Measurements from ENCODE around the gene KRT85.

Gene KRT85

DNA sequence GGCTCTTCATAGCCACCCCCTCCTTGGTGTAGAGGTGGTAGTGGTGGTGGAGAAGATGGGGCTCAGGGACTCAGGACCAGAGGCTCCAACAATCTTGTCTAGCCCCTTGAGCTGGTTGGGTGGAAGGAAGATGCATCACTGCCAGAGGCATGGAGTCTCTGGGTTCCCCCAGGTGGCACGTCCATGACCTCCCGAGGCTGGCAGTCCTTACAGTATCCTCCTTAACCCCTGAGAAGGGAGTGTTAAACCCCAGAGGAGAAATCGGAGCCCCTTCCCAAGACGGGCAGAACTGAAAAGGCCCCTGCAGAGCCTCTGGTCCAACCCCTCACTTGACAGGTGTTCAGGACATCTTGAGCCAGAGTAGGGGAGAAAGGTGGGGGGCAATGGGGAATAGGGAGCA is 55.2 kb downstream of the KRT85 start:
- TF ChIP-seq EZH2phosphoT487 (IDR thresholded peaks at IDR 0.05; ENCODE audit: low read length) (no peak), EZH2 (optimal IDR thresholded peaks at IDR 0.05; ENCODE audit: low read depth, low read length) (no peak)
- TF ChIP-seq, protein P1, sequence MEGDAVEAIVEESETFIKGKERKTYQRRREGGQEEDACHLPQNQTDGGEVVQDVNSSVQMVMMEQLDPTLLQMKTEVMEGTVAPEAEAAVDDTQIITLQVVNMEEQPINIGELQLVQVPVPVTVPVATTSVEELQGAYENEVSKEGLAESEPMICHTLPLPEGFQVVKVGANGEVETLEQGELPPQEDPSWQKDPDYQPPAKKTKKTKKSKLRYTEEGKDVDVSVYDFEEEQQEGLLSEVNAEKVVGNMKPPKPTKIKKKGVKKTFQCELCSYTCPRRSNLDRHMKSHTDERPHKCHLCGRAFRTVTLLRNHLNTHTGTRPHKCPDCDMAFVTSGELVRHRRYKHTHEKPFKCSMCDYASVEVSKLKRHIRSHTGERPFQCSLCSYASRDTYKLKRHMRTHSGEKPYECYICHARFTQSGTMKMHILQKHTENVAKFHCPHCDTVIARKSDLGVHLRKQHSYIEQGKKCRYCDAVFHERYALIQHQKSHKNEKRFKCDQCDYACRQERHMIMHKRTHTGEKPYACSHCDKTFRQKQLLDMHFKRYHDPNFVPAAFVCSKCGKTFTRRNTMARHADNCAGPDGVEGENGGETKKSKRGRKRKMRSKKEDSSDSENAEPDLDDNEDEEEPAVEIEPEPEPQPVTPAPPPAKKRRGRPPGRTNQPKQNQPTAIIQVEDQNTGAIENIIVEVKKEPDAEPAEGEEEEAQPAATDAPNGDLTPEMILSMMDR (IDR thresholded peaks at IDR 0.05; ENCODE audit: low read length), result no peak
- Histone ChIP-seq H3K27me3 (replicated peaks; ENCODE audit: insufficient read depth, low read length) (peaks cover 84% of the 10 kb centered on the region), H3K4me2 (ENCODE audit: low read depth, low read length) (no peak overlapping the region), H3K79me2 (ENCODE audit: low read length) (no peaks in the 10 kb centered on the region), H3F3A (ENCODE audit: insufficient read depth, low read length) (no peaks in the 10 kb centered on the region), H3K9me3 (replicated peaks; ENCODE audit: insufficient read depth, low read length) (no peaks in the 10 kb centered on the region), H3K9me2 (replicated peaks; ENCODE audit: insufficient read depth, low read length) (no peaks in the 10 kb centered on the region), H3K4me3 (ENCODE audit: low read length) (no peak overlapping the region), H3K9ac (ENCODE audit: low read length) (no peak overlapping the region), H3K4me1 (ENCODE audit: low read length) (no peaks in the 10 kb centered on the region), H3K36me3 (replicated peaks; ENCODE audit: insufficient read depth, low read length) (no peaks in the 10 kb centered on the region), H2AFZ (ENCODE audit: low read length) (no peak overlapping the region), H4K20me1 (ENCODE audit: insufficient read depth, low read length) (no peaks in the 10 kb centered on the region), H3K27ac (ENCODE audit: low read length) (no peak overlapping the region)
- no peak for DNase-seq

DNA sequence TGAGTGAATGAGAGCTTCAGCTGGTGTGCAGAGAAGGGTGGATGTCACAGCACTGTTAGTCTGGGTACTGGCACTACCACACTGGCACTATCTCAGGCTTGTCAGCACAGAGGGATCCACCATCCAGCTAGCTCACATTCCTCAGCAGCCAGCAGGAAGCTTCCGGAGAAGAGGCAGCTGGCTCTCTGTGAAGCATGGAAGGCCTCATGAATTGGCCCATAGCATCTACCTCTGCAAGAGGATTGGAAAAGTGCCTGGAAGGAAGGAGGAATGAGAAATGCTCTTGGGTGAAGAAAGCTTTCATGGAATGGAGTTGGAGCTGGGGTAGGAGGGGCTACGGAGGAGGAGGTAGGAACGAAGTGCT is 56.0 kb downstream of the KRT85 start:
- Histone ChIP-seq H3F3A (ENCODE audit: insufficient read depth, low read length) (no peaks in the 10 kb centered on the region), H3K9me2 (replicated peaks; ENCODE audit: insufficient read depth, low read length) (no peaks in the 10 kb centered on the region), H3K4me1 (ENCODE audit: low read length) (no peaks in the 10 kb centered on the region), H3K36me3 (replicated peaks; ENCODE audit: insufficient read depth, low read length) (no peaks in the 10 kb centered on the region), H3K9ac (ENCODE audit: low read length) (no peak overlapping the region), H3K27ac (ENCODE audit: low read length) (no peak overlapping the region), H3K4me2 (ENCODE audit: low read depth, low read length) (no peak overlapping the region), H4K20me1 (ENCODE audit: insufficient read depth, low read length) (no peaks in the 10 kb centered on the region), H3K27me3 (replicated peaks; ENCODE audit: insufficient read depth, low read length) (peaks cover 88% of the 10 kb centered on the region), H3K4me3 (ENCODE audit: low read length) (no peak overlapping the region), H3K79me2 (ENCODE audit: low read length) (no peaks in the 10 kb centered on the region), H3K9me3 (replicated peaks; ENCODE audit: insufficient read depth, low read length) (no peaks in the 10 kb centered on the region), H2AFZ (ENCODE audit: low read length) (no peak overlapping the region)
- TF ChIP-seq EZH2phosphoT487 (IDR thresholded peaks at IDR 0.05; ENCODE audit: low read length) (no peak), EZH2 (optimal IDR thresholded peaks at IDR 0.05; ENCODE audit: low read depth, low read length) (no peak)
- TF ChIP-seq, protein P1 (IDR thresholded peaks at IDR 0.05; ENCODE audit: low read length), result no peak
- no peak for DNase-seq

DNA sequence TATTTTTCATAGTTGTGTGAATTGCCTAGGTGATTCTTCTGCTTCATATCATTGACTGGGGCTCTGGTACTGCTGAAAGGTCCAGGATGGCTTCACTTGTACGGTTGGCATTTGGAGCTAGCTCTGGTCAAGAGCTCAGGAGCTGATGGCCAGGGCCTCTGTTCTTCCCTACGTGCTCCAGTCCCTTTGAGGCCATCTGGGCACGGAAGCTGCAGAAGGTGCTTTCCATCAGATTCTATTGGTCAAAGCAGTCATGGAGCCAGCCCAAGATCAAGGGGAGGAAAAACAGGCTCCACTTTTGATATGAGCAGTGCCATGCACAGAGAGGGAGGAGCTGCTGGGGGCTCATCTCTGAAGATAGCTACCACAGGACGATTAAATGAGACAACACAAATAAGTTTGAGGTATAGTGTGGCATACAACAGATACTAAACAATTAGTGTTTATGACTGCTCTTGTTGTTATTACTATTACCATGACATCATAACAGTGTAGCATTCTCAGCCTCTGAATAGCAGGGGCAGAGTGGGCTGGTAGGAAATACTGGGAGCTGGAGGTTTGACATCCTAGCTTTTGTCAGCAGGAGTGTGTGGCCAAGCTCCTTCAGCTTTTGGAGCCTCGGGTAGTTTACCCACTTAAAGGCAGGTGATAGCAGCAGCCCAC is 56.5 kb downstream of the KRT85 start:
- Histone ChIP-seq H3F3A (ENCODE audit: insufficient read depth, low read length) (no peaks in the 10 kb centered on the region), H3K27me3 (replicated peaks; ENCODE audit: insufficient read depth, low read length) (peaks cover 89% of the 10 kb centered on the region), H3K4me1 (ENCODE audit: low read length) (no peaks in the 10 kb centered on the region), H3K79me2 (ENCODE audit: low read length) (no peaks in the 10 kb centered on the region), H3K9me3 (replicated peaks; ENCODE audit: insufficient read depth, low read length) (no peaks in the 10 kb centered on the region), H3K4me3 (ENCODE audit: low read length) (no peak overlapping the region), H3K36me3 (replicated peaks; ENCODE audit: insufficient read depth, low read length) (no peaks in the 10 kb centered on the region), H3K27ac (ENCODE audit: low read length) (no peak overlapping the region), H3K9me2 (replicated peaks; ENCODE audit: insufficient read depth, low read length) (no peaks in the 10 kb centered on the region), H3K4me2 (ENCODE audit: low read depth, low read length) (no peak overlapping the region), H4K20me1 (ENCODE audit: insufficient read depth, low read length) (no peaks in the 10 kb centered on the region), H3K9ac (ENCODE audit: low read length) (no peak overlapping the region), H2AFZ (ENCODE audit: low read length) (no peak overlapping the region)
- no peak for DNase-seq
- TF ChIP-seq, protein P1 (IDR thresholded peaks at IDR 0.05; ENCODE audit: low read length), result no peak
- TF ChIP-seq EZH2 (optimal IDR thresholded peaks at IDR 0.05; ENCODE audit: low read depth, low read length), result no peak
- no peak for TF ChIP-seq EZH2phosphoT487 (IDR thresholded peaks at IDR 0.05; ENCODE audit: low read length)
